GM18499 (cell line): ENCODE data around the gene REX1BD.
"Not testable (repeated sequence)": the region's sequence is repeated elsewhere in the genome, so short reads cannot be mapped to it uniquely, and the experiment has no call there.

Source experiments
- ATAC-seq: cut with Tn5 transposase; IDR thresholded peaks from one replicate; pipeline ENCODE4 v1.9.1; 2021; ENCODE audit warnings: moderate number of reproducible peaks; ENCODE audit not compliant: insufficient read depth, unreplicated experiment

The REX1BD gene

GRCh38 chr19:18600692-18601397 lies 12.2 kb downstream of the REX1BD start:
- ATAC-seq, result not testable (repeated sequence)

DNA sequence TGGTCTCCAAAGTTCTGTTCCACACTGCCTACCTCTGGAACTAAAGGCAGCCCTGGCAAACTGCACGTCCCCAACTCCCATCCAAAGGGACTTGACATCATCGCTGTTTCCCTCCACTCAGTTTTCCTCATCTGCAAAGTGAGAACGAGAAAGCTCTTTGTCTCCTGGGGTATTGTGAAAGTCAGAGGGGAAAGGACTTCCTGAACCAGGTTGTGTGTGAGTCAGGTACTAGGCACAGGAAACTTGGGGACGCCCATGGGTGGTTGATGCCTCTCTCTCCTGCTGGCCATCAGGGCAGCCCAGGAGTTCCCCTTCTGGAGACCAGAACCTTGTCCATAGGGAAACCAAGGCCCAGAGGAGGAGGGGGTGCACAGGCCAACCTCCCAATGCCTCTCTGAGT lies 13.3 kb downstream of the REX1BD start:
- no peak for ATAC-seq

GRCh38 chr19:18603255-18603957 lies 14.8 kb downstream of the REX1BD start:
- ATAC-seq, result no peak

DNA sequence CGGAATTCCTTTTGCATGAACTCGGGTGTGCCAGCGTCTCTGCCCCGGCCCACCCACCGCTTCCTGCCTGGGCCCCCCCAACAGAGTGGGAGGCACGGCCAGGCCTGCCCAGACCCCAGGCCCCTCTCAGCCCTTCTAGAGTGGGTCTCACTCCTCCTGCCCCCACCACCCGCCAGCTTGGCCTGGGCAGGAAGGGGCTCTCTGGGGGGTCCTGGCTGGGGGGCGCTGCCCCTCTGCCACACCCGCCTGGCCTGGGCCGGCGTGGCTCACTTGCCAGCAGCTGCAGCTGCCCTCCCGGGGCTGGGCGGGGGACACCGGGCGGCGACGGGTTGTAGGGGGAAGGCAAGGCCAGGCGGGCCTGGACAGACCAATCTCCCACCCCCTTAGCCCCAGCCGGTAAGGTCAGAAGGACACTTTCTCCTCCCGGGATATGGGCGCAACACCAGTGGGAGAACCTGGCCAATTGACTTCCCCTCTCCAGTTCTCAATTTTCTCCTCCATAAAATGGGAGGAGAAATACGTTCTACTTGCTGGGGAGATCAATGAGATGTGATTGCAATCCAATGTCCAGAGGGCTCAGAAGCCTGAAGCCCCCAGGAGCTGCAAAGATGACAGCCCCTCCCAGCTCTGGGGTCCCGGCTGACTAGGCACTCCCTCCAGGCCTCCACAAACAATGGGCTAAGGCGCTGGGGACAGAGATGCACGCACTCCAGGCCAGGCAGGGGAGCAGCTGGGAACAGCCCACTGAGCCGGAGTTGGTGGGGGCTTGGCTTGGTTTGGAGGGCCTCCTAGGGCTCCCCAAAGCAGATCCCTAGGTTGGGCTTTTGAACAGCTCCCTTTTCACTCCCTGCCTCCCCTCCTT lies 15.6 kb downstream of the REX1BD start:
- no peak for ATAC-seq

- no peak for ATAC-seq
Observed at GRCh38 chr19:18604820-18605159, 16.2 kb downstream of the REX1BD start.

- ATAC-seq, result no peak
Observed at GRCh38 chr19:18605196-18605545, 16.6 kb downstream of the REX1BD start.

DNA sequence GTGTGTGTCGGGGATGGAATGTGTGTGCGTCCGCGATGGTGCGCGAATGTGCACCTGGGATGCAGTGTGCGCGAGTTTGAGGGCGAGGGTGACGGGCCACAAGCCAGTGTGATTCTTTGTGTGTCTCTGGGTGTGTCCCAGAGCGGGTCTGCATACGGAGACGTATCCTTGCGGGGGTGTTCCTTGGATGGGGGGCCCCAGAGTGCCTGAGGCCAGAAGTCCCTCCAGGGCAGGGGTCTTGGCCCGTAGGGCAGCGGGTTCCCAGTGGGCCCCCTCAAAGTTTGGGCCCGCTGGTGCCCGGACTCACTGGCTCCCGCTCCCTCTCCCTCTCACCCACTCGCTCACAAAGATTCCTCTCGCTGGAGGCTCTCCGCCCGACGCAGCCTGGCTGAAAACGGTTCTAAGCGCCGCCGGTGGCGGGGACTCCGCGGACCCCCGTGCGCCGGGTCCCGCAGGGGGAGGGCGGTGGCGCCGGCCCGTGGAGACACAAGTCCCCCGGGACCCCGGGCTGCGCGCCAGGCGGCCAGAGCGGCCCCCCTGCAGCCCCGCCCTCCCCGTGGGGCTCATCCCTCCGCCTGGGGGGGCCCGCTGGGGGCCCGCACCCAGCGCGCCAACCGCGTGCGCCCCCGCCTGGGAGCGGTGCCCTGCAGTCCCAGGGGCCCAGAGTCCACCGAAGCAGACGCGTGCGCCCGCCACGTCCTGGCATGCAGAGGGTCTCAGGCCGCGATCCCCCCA lies 17.1 kb downstream of the REX1BD start:
- ATAC-seq, result no peak

DNA sequence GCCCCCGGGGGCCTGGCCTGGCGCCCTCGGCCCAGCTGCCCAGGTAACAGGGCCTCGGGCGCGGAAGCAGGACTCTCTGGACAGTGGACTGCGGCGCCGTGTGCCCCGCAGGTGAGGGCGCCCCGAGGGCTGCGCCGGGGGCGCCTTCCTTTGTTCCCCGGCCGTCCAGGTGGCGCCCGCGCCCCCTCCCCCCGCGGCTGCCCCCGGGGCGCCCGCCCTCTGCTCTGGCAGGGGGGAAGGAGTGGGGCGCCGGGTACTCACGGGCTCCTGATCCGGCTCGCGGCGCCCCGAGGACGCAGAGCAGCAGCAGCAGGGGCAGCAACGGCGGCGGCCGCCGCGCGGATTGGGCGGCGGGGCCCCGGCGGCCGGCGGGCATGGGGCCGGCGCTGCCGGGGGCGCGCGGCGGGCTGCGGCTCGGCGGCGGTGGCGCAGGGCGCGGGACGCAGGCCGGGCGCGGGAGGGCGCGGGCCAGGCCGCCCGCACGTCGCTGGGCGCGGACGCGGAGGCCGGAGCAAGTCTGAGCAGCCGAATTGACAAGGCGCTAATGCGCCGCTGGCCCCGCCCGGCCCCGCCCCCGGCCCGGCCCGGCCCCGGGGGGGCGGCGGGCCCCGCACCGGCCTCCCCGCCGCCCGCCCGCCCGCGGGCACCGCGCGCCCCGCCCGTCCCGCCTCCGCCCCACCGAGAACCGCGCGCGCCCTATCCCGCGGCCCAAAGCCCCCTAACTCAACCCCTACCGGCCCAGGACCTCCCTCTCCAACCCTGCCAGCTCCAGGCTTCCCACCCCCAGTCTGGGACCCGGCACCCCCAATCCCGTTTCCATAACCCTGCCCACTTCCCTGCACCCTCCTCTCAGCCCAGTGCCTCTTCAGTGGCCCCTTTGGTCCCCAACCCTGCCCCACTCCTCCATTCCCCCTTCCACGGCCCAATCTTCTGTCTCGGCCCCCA lies 18.0 kb downstream of the REX1BD start, which contains the start of gene CRLF1:
Gene CRLF1 (minus strand): TSS at position 519 of the 945 bp plus-strand sequence. CDS start 143 bp downstream, at position 376.
- ATAC-seq, result no peak

GRCh38 chr19:18607226-18608101 lies 18.9 kb downstream of the REX1BD start:
- no peak for ATAC-seq

DNA sequence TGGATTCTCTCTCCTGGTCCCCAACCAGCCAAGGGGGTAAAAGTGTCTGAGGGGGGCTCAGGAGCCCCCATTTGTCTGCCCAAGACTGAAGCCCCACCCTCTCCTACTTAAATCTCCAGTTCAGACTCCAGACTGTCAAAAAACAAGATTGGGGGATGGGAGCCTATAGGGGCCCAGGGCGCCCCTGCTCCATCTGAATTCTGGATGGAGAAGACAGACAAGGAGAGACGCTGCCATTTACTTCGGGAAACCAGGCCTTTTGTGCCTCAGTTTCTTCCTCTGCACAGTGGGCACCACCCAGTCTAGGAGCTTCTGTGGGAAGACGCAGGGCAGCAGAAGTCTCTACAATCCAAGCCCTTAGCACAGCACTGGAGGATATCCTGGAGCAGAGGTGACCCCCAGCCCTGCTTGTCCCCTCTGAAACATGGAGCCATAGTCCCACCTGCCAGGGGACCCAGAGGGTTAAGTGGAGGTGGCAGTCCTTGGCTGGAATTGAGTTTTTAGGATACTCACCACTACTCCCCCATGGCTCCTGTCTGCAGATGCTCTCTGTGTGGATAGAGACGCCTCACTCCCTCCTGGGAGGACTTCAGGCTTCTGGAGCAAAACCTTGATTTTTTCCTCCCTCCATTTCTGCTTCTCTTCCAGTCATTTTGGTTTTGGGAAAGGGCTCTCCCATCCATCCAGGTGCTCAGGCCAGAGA lies 19.7 kb downstream of the REX1BD start:
- ATAC-seq, result no peak

- no peak for ATAC-seq
Observed at GRCh38 chr19:18608805-18609716, 20.5 kb downstream of the REX1BD start.

DNA sequence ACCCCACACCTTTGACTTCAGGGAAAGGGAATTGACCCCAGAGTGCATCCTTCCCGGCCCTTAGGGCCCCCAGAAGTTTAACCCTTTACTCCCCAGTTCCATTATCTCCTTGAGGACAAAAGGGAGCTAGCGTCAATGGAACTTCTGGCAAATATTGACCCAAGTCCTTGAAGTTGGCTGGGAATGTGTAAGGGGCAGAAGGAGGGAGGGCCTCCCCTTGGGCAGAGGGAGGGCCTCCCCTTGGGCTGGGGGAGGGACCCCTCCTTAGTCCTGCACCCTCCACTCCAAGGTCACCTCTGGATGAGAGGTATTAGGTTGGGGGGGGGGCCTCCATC lies 21.1 kb downstream of the REX1BD start:
- ATAC-seq, result no peak

DNA sequence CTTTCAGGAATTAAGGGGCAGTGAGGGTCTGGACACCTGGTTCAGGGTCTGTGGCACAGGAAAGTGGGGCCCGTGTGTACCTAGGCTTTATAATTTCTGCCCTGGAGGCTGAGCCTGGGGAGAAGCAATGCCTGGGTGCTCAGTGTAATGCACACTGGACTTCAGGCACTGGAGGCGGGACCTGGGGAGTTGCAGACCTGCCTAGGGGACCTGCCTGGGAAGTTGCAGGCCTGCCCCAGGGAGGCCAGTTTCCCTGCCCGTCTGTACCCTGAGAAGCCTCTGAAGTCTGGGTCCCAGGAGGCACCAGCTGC lies 21.6 kb downstream of the REX1BD start:
- ATAC-seq, result no peak

DNA sequence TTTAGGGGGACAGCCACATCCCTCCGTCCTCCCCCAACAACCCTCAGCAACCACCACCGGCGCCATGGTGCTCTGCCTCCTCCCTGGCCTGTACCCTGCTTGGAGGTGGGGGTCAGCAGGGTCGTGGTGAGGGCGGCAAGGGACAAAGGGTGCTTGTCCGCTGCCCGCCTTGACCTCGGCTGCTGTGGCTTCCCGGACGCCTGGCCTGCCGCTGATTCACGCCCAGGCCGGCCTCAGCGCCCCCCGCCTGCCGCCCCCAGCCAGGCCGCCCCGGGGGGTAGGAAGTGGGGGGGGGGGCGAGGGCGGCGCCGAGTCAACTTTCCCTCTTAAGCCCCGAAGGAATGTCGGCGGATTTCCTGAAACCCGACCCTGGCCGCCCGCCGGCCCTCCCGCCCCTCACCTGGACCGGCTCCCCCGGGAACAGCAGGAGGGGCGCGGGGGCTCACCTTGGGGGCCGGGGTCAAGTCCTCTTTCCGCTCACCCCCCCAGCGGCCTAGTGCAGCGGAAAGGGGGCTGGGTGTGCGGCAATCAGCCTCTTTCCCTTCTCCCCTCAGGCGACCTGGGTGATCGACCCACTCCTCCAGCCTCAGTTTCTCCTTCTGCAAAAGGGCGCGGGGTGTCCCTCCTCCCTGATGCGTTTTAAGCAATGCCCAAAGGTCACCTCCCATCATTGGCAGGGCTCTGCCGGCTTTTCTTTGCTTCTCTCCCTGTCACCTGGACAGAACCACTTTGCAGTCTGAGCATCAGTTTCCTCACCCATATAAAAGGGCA lies 22.1 kb downstream of the REX1BD start:
- no peak for ATAC-seq

GRCh38 chr19:18611327-18612050 lies 22.9 kb downstream of the REX1BD start:
- ATAC-seq, result no peak
